ENCODE data around the gene YBX2. TPM values are rescaled to one million over a fixed set of nuclear protein-coding genes. Genes with fewer than 3 reads are reported as not detected.
A peak's percentile ranks its signal among the peaks of the same experiment; 100 is the strongest.

Gene YBX2
- polyA plus RNA-seq, 1 experiment = 0.02 TPM

GRCh38 chr17:7242717-7243452 lies 51.6 kb downstream of the YBX2 start:
- Histone ChIP-seq H3K27me3 (ENCODE audit: control insufficient read depth, insufficient read depth, low read length) (no peaks in the 10 kb centered on the region), H3K27ac (ENCODE audit: low read depth, low read length) (peak overlapping the region; percentile 94), H3K9me3 (ENCODE audit: control insufficient read depth, insufficient read depth, low read length) (peaks cover 3% of the 10 kb centered on the region; the same call in 1 of the 2 replicates), H3K4me3 (ENCODE audit: low read depth, low read length) (peak overlapping the region; percentile 97)
- TF ChIP-seq CTCF (IDR thresholded peaks at IDR 0.05; ENCODE audit: low read depth, low read length) = no peak
- ChIA-PET CTCF (interaction anchor here (0.6 to 1.4 kb wide), 10 partner anchors 9 to 283 kb away, joined by 3 to 21 read pairs (median 4); partner anchors contain the start of genes CTDNEP1 and TMEM256), POLR2A (interaction anchor here (0.7 to 2.9 kb wide), 8 partner anchors 9 to 87 kb away, joined by 3 to 18 read pairs (median 4); partner anchors contain the start of genes ACADVL, CTDNEP1, DLG4 and DVL2)
- peak; percentile 91 for DNase-seq (ENCODE audit: low read depth, low spot score)

GRCh38 chr17:7241783-7242716 lies 52.4 kb downstream of the YBX2 start, which contains the start of gene GABARAP:
Gene GABARAP, minus strand, starts transcription at chr17:7242449. Its CDS starts 119 bp downstream, at chr17:7242330.
- DNase-seq (ENCODE audit: low read depth, low spot score) = peak; percentile 82
- no peak for TF ChIP-seq CTCF (IDR thresholded peaks at IDR 0.05; ENCODE audit: low read depth, low read length)
- CTCF ChIA-PET = interaction anchor here (0.6 to 1.4 kb wide), 10 partner anchors 9 to 284 kb away, joined by 3 to 21 read pairs (median 3); partner anchors contain the start of genes CTDNEP1 and TMEM256
- H3K27me3 ChIP-seq (ENCODE audit: control insufficient read depth, insufficient read depth, low read length) = no peaks in the 10 kb centered on the region
- H3K9me3 ChIP-seq (ENCODE audit: control insufficient read depth, insufficient read depth, low read length) = peaks cover 3% of the 10 kb centered on the region; the same call in 1 of the 2 replicates
- POLR2A ChIA-PET = interaction anchor here (0.7 to 2.9 kb wide), 7 partner anchors 8 to 88 kb away, joined by 3 to 18 read pairs (median 5); partner anchors contain the start of genes ACADVL, CTDNEP1, DLG4 and DVL2
- peak within 1 kb of the TSS; percentile 97 for H3K4me3 ChIP-seq (ENCODE audit: low read depth, low read length)
- H3K27ac ChIP-seq (ENCODE audit: low read depth, low read length) = peak within 1 kb of the TSS; percentile 94

GRCh38 chr17:7241090-7241733 lies 53.2 kb downstream of the YBX2 start:
- ChIA-PET CTCF (interaction anchor here (1.0 kb wide), 2 partner anchors 55 to 195 kb away, joined by 3 read pairs; no protein-coding TSS in a partner anchor), POLR2A (interaction anchor here (1.9 to 2.9 kb wide), 3 partner anchors 10 to 21 kb away, joined by 5 to 18 read pairs (median 12); partner anchors contain the start of genes ACADVL, CTDNEP1, DLG4 and ELP5)
- Histone ChIP-seq H3K27ac (ENCODE audit: low read depth, low read length) (no peak overlapping the region), H3K9me3 (ENCODE audit: control insufficient read depth, insufficient read depth, low read length) (peaks cover 3% of the 10 kb centered on the region; the same call in 1 of the 2 replicates), H3K4me3 (ENCODE audit: low read depth, low read length) (peak overlapping the region; percentile 97), H3K27me3 (ENCODE audit: control insufficient read depth, insufficient read depth, low read length) (no peaks in the 10 kb centered on the region)
- DNase-seq (ENCODE audit: low read depth, low spot score) = no peak
- no peak for TF ChIP-seq CTCF (IDR thresholded peaks at IDR 0.05; ENCODE audit: low read depth, low read length)

GRCh38 chr17:7240375-7240774 lies 54.1 kb downstream of the YBX2 start:
- DNase-seq (ENCODE audit: low read depth, low spot score) = no peak
- no peaks in the 10 kb centered on the region for H3K27me3 ChIP-seq (ENCODE audit: control insufficient read depth, insufficient read depth, low read length)
- H3K27ac ChIP-seq (ENCODE audit: low read depth, low read length) = no peak overlapping the region
- TF ChIP-seq CTCF (IDR thresholded peaks at IDR 0.05; ENCODE audit: low read depth, low read length) = no peak
- H3K9me3 ChIP-seq (ENCODE audit: control insufficient read depth, insufficient read depth, low read length) = peaks cover 3% of the 10 kb centered on the region; the same call in 1 of the 2 replicates
- peak overlapping the region; percentile 97 for H3K4me3 ChIP-seq (ENCODE audit: low read depth, low read length)
- ChIA-PET CTCF (interaction anchor here (1.0 kb wide), 1 partner anchor 55 kb away, joined by 3 read pairs; no protein-coding TSS in a partner anchor), POLR2A (no interaction called here)
